AML-193 (cell line): ENCODE results near the gene PANX1.
"Not testable (repeated sequence)": the region's sequence is repeated elsewhere in the genome, so short reads cannot be mapped to it uniquely, and the experiment has no call there.

Experiments used
- DNase-seq, 2 experiments: peaks; one replicate each; lab custom pipeline; 2025; lab: John Stamatoyannopoulos, UW

Gene PANX1

GRCh38 chr11:94128746-94129511 is at the start of gene PANX1:
TSS of gene PANX1 (plus strand) at chr11:94128841. CDS start at chr11:94129313, 472 bp downstream.
- DNase-seq, result peak; percentile 34 to 53

- no peak for DNase-seq
Measured at GRCh38 chr11:94084164-94084563, 44.5 kb upstream of the PANX1 start.

GRCh38 chr11:94088906-94089305 is 39.7 kb upstream of the PANX1 start:
- DNase-seq, result no peak

GRCh38 chr11:94089341-94089740 is 39.3 kb upstream of the PANX1 start:
- DNase-seq, result no peak

GRCh38 chr11:94090401-94090800 is 38.2 kb upstream of the PANX1 start:
- no peak for DNase-seq

GRCh38 chr11:94091091-94091490 is 37.5 kb upstream of the PANX1 start:
- no peak for DNase-seq

GRCh38 chr11:94100253-94100652 is 28.4 kb upstream of the PANX1 start:
- DNase-seq, result no peak

GRCh38 chr11:94103471-94103870 is 25.2 kb upstream of the PANX1 start:
- DNase-seq, result no peak

- DNase-seq, result no peak
Measured at GRCh38 chr11:94104734-94105133, 23.9 kb upstream of the PANX1 start.

GRCh38 chr11:94106716-94107115 is 21.9 kb upstream of the PANX1 start:
- DNase-seq, result no peak

- DNase-seq, result no peak
Measured at GRCh38 chr11:94107363-94107762, 21.3 kb upstream of the PANX1 start.

- no peak for DNase-seq
Measured at GRCh38 chr11:94111241-94111640, 17.4 kb upstream of the PANX1 start.

- no peak for DNase-seq
Measured at GRCh38 chr11:94111660-94112059, 17.0 kb upstream of the PANX1 start.

GRCh38 chr11:94112206-94112953 is 16.3 kb upstream of the PANX1 start:
- DNase-seq, result no peak

GRCh38 chr11:94117197-94117574 is 11.5 kb upstream of the PANX1 start:
- DNase-seq, result no peak

GRCh38 chr11:94117871-94118270 is 10.8 kb upstream of the PANX1 start:
- no peak for DNase-seq

GRCh38 chr11:94119676-94120075 is 9.0 kb upstream of the PANX1 start:
- not testable (repeated sequence) for DNase-seq

GRCh38 chr11:94120516-94120915 is 8.1 kb upstream of the PANX1 start:
- not testable (repeated sequence) for DNase-seq

GRCh38 chr11:94120946-94121345 is 7.7 kb upstream of the PANX1 start:
- DNase-seq, result no peak

- no peak for DNase-seq
Measured at GRCh38 chr11:94125407-94126115, 3.1 kb upstream of the PANX1 start.

- no peak for DNase-seq
Measured at GRCh38 chr11:94127638-94128037, 1.0 kb upstream of the PANX1 start.

- no peak for DNase-seq
Measured at GRCh38 chr11:94128291-94128745, 323 bp upstream of the PANX1 start.
